T-helper 2 cell treated with Interferon-gamma antibody and Interleukin-4, amounts not matched to agents 100 ng/mL and 5 ng/mL, for 36 hours (primary cell): ENCODE data around the gene CCDC148. TPM values are rescaled to one million over a fixed set of nuclear protein-coding genes. Genes with fewer than 3 reads are reported as not detected.

Experiments used
- intact Hi-C: fragments of 100-400 bp; cut with micrococcal nuclease; formaldehyde crosslinking; loops from one replicate; pipeline ENCODE4 v1.15.1; 2023
- total RNA-seq: library from RNA; stranded (reverse); gene quantifications from 2 replicates; pipeline ENCODE4 v1.2.3, GENCODE V29; 2022

The CCDC148 gene
- total RNA-seq, 1 donor from 2014 or later = not detected

DNA sequence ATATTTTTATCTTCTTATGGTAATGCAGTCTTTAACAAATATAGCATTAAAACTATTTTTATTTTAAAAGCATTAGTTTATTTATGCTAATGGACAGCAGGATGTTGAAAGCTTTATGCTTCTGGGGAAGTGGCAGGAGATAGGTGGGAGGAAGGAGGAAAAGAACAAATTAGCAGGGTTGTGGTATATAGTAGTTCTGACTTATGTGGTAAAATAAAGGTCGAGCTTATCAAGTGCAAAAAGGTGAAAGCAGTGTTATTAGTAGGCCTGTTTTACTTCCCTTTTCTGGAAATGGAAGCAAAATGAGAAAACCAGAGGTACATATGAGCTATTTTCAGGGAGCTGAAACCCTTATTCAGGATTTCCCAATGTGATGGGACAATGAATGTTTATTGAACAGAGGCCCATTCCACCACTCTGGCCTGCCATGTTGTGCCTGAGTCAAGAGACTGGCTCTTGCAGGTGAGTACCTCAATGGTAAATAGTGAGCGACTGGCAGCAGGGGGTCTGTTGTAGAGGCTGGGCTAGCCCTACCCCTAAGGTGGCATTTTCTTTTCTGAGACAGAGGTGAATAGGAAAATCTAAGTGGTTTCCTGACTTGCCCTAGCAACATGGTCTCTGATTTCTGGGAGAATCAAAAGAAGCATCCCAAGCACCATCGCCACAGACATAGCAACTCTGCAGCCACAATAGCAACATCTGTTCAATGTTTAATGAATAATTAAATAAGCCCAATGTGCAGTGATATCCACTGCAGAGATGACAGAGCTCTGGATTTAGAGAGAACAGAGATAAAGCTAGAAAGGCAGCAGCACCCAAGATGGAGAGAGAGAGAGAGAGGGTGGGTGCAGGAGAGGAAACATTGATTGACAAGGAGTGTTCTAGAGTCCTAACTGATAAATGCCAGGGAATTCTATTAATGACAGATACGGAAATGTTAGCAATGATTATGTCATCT lies 235.2 kb downstream of the CCDC148 start:
- intact Hi-C loops = no loop called here

DNA sequence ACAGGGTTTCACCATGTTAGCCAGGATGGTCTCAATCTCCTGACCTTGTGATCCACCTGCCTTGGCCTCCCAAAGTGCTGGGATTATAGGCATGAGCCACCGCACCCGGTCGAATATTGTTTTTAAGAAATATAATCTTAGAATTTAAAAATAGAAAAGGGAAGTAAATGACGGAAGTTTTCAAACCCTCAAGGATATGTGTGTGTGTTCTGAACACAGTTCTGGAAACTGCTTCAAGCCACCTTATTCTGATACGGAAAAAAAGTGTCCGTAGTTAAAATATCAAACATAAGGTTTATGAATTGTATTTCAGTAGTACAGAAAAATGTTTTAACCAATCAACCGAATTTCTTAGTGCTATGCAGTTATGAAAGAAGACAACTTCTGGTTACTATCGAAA lies 239.0 kb downstream of the CCDC148 start:
- intact Hi-C loops = no loop called here

DNA sequence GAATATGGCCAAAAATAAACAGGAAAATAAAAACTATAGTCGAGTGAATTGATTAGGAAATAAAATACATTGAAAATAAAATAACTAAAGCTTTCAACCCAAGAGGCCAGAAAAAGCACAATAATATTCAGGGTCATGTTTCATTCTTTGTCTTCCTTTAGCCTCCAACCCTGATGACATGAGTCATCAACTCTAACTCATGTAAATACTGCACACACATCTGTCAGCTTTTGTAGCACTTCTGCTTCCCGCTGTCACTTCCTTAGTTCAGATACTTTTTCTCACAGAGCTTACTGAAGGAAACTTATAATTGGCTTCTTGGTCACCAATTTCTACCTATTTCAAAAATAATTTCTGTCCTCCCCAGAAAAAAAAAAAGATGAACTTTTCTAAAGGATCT lies 242.1 kb downstream of the CCDC148 start:
- intact Hi-C loops = no loop called here

DNA sequence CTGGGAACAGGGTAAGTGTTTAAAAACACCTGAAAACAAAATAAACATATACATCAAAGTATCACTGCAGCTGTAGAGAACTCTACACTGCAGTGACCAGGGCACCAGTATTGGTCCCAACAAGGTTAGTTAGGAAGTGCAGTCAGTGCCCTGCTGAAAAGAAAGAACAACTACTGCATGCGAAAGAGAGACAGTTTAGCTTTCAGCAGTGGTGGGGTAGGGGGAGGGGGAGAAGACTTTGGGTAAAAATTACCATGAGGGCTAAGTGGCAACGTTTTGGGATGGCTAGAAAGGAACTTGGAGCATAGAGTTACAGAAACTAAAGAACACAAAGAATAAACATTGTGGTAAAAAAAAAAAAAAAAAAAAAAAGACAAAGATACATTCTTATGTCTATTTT lies 242.8 kb downstream of the CCDC148 start:
- intact Hi-C loops = no loop called here

DNA sequence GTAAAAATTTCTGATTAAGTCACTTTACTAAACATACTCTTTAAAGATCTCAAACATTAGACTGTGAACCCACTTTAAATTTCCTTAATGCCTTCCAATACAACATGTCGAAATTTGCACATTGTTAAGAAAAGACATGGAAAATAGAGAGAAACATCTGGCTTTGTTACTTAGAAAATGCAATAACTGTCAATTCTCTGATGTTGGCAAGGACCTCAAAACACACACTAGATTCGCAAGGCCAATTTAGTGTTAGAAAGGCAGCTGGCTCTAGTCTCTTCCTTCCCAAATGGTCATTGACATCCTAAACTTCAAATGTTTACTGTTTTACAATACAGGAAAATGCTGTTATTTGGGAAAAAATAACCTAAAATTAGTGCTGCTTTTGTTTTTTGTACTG lies 244.3 kb downstream of the CCDC148 start:
- intact Hi-C loops = no loop called here

DNA sequence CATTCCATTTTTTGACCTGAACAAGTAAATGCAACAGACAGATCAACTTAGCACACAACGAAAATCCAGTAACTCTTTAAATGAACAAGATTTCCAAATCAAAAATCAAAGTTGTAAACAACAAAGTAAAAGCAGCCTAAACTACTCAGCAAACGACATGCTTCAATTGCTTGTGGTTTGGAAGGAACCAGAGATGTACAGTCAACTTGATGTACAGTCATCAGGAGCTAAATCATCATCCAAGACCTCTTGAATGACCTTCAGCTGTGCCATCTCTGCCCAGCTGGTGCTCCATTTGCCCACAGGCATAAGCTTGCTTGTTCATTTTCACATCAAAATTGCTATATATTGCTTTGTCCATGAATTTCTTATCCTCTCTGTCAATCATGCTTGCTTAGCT lies 245.1 kb downstream of the CCDC148 start:
- intact Hi-C loops = no loop called here

DNA sequence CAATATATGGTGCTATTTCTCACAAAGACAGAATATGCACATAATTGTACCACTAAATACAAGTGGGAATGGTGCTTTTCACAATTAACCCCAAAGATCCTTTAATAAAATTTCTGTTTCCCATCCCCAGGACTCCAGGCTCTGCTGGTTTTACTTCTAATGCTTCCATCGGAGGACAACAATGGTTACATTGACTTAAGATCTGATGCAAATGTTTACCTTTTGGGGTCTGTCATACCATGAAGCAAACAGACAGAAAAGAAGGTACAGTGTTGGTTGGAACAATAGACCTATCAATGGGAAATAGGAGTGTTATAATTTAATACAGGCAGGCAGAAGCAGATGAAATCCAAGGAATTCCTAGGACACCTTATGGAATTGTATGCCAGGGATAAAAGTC lies 249.2 kb downstream of the CCDC148 start:
- intact Hi-C loops = no loop called here

DNA sequence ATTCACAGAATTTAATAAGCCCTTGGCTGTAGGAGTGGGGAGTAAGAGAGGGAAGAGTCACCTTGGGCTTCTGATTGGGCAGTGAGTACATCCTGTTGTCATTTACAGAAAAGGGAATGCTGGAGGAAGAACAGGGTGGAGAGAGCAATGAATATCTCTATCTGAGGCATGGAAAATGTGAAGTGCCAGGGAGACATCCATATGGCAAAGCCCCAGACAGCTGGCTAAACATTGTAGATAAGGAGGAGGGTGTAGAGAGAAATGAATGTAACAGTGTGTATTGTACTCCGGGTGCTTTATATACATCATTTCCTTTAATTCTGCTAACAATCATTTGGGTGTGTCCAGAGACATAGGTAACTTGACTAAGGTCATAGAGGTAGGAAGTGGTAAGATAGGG lies 251.3 kb downstream of the CCDC148 start:
- intact Hi-C loops = no loop called here

DNA sequence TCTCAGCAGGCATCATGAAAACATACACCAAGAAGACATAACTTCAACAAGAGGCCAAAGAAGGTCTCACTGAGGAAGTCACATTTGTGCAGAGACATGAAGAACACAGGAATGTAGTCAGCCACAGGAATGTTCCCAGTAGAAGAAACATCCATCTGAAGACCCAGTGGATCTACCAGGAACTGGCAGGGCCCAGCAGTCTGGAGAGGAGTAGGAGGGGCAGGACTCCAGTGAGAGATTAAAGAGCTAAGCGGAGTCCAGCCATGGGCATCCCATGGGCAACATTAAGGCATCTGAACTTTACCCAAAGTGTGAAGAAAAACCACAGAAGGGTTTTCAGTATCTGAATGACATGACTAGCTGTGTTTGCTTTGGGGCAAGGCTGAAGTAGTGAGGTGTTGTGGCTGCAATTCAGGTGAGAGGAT lies 251.8 kb downstream of the CCDC148 start:
- intact Hi-C loops = no loop called here

DNA sequence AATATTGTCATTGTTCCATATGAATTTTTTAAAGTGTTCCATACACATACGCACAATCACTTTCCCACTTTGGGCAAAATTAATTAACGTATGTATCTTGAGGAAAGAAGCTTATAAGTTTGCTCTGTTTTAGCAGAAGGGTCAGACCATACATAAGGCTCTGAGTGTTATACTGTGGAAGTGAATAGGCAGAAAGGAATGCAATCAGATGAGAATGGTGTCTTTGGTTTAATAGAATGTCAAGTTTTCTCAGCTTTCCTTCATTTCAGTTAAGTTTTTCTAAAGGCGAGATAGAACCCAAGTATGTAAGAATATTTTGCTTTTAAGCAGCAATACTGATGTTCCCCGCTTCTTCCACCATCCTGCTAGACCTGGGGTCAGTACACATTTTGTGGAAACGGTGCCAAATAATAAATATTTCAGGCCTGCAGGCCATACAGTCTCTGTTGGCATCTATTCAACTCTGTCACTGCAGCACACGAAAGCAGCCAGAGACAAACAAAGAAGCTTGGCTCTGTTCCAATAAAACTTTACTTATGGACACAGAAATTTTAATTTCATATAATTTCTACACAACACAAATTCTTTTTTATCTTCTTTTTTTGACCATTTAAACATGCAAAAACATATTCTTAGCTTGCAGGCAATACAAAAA lies 254.3 kb downstream of the CCDC148 start:
- intact Hi-C loops = no loop called here

DNA sequence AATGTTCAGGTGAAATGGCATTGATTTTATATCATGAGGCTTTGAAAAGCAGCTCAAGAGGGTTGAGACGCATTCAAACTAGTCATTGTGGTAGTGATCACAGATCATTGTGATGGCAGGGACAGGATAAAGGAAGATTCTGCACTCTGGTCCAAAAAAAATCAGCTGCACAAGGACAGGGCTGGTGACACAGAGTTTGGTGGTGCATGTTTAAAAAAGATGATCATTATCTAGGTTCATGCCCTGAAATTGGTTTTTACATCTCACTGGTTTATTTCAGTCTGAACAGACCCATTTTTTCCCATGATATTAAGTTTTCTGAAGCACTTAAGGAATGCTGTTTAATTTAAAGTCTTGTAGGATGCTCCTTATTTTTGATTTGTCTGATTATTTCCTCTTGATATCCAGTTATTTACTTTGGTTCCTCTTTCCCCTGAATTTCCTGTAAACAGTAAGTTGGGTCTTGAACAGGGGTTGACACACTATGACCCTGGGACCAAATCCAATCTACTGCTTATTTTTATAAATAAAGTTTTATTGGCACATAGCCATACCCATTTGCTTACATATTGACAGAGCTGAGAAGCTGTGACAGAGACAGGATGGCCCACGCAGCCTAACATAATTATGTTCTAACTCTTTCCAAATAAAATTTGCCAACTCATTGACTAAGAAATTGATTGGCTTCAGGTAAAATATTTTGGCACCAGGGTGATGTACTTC lies 256.5 kb downstream of the CCDC148 start:
- intact Hi-C loops = no loop called here

DNA sequence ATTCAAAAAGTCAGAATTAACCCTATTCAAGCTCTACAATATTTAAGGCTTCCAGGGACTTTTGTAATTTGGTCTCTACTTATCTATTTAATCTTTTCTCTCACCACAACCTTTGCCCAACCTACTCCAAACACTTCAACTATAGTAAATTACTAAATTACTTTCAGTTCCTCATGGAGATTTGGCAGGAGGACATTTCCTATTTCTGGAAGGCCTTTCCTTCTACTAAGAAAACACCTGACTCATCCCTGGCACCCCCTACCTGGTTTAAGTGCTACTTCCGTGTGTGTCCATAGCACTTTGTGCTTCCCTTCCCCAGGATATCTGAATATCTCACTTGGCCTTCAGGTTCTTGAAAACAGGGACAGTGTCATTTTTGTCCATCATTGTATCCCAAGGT lies 258.6 kb downstream of the CCDC148 start:
- intact Hi-C loops = no loop called here

DNA sequence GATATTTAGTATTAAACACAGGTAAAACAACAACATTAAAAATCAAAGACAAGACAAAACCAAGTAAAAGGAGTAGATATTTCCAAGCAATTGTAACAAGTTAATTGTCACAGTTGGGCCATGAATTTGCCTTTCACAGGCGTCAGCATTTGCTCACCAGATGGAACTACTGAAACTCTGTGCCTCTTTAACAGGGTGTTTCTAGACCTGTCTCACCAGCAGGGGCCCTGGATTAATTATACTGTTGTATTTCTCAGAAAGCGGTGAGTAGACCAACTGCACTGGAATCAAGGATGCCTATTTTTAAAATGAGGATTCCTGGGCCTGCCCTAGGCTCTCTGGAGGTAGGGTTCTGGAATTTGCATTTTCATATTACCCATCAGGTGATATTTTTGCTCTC lies 262.3 kb downstream of the CCDC148 start:
- intact Hi-C loops = no loop called here

DNA sequence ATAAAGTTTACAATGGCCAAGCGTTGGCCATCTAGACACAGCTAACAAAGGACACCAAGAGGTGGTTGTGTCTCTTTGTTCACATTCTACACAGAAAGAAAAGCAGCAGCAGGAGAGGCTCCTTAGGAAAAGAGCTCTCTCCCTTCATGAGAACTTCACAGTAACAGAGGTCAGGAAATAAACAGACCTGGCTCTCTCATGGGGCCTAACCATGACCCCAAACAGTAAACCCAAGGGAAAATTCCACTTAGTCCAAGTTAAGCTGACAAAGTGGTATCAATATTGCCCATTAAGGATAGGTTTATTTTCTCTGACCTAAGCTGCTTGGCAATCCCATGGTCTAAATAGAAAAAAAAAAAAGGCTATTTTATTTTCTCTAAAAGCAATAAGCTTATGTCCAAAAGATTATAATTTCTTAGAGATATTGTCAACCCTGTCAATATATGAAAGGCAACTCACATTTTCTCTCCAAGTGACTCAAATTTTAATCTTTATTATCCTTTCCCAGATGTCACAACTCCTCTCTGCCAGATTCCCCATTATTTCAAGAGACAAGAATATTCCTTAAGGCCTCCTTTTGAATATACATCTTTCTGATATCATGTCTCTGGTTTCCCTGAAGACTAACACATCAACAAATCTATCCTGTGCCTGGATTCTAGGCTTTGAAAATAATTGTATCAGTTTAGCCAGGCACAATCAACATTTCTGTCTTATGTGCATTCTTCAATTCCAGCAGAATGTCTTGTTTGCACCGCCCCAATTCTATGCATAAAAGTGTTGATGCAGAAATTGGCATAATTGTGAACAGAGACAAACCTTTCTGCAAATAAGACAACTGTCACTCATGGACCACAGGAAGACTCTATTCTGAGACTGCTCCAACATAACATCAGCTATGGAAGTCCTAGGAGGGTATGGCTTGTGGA lies 263.8 kb downstream of the CCDC148 start:
- intact Hi-C loops = no loop called here

DNA sequence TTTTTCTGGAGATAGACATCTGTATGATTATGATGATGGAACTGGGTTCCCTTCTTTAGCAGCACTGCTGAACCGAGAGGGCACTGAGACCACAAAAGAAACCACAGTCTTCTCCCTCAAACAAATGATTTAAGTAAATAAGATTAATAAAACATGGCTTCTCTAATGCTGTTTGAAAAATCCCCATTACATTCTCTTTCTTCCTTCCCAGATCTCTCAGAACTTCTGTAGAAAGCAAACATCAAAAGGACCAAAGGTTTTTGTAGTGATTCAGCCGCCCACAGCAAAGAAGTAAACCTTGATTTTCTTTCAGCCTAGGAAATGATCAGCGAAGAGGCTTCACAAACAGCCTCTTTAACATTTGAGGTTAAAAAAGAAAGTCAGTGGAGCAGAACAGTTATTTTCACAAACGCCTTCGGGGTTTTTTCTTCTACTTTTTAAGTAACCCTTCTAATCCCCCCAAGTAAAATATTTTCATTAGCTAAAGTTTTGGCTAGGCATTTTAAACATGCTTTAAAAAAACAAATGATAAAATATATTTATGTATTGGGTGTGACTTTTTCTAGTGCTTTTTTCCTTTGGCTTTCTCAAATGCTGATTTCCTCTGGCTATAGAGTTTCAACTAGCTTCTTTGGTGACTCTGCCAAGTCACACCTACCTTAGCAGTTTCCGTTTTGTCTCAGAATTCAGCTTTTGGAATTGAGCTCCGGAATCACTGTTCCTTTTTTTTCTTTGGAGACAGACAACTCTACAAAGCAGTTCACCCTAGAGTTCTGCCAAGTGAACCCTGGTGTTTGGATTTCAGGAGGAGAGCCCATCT lies 265.3 kb downstream of the CCDC148 start:
- intact Hi-C loops = no loop called here

DNA sequence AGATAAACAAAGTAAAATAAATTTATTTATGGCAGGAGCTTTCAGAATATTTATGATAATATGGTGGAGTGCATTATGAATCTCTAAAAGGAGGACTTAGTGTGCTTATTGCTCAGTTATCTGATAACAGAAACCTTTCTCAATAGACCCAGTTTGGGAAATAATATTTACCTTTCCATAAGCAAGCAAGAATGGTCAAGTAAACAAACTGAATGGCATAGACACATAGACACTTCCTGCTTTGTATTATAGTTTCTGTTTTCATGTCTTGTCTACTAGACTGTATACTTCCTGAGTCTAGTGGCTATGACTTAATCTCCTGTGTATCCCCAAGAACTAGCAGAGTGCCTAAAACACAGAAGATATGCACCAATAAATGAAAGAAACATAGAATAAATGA lies 267.0 kb downstream of the CCDC148 start:
- intact Hi-C loops = no loop called here

DNA sequence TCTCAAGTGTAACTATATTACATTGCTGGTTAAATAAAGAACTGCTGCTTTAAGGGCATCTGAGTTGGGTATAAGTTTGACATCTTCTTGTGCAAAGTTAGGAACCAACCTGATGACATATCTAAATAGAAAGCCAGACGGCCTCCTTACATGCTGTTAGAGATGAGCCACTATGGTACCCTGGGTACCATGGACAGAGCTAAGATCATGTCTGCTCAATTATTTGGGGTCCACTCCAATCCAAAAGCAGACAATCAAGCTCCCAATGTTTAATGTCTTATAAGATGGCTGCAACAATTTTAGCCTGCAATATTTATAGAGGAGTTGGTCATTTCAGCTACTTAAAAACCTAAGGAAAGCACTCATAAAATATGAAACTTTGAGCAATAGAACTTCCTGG lies 268.6 kb downstream of the CCDC148 start:
- intact Hi-C loops = no loop called here

DNA sequence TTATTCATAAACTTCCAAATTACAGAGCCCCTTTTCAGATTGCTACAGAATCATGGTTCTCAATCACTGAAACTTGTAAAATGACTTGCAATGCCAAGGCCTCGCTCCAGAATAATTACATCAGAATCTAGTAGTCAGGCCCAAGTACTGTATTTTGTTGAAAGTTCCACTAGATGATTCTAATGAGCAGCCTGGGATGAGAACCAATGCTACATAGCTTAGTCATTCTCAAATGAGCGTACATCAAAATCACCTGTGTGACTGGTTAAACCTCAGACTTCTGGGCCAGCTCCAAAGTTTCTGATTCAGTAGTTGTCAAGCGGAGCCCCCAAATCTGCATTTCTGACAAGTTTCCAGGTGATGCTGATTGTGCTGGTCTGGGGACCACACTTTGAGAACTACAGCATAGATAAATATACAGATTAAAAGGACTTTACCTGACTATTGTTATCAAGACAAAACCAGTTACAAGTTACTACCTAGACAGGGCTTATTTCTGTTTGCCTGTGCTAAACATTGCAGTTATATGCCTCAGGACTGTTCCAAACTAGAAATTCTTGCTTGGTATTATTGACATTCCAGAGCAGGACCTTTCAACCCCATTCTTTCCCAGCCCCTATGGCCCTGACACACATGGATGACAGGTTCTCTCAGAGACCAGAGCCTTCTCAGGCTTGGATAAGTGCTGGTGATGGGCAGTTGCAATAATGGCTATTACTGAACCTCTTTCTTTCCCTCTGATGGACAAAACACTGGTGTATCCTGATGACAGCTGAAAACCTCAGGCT lies 271.8 kb downstream of the CCDC148 start:
- intact Hi-C loops = no loop called here

DNA sequence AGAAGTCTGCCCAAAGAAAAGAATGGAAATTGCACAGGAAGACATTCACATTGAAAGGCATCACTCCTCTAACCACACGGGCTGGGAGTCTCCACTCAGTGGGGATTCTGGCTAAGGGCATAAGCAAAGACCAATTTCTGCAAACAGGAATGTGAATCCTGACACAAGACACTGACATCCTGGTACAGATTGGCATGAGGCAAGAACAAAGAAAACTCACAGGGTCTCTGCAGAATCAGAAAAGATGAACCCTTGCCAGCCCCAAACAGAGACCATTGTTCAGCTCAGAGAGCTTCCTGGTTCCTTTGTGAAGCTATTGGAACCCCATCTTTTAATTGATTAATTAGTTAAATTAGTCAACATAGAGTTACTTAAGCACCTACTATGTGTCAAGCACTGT lies 272.6 kb downstream of the CCDC148 start:
- intact Hi-C loops = no loop called here
